NCI-H510A (cell line): ENCODE measurements around the gene DAO.

ENCODE experiments used
- DNase-seq: peaks from one replicate; lab custom pipeline; 2025; lab: John Stamatoyannopoulos, UW

Gene DAO

DNA sequence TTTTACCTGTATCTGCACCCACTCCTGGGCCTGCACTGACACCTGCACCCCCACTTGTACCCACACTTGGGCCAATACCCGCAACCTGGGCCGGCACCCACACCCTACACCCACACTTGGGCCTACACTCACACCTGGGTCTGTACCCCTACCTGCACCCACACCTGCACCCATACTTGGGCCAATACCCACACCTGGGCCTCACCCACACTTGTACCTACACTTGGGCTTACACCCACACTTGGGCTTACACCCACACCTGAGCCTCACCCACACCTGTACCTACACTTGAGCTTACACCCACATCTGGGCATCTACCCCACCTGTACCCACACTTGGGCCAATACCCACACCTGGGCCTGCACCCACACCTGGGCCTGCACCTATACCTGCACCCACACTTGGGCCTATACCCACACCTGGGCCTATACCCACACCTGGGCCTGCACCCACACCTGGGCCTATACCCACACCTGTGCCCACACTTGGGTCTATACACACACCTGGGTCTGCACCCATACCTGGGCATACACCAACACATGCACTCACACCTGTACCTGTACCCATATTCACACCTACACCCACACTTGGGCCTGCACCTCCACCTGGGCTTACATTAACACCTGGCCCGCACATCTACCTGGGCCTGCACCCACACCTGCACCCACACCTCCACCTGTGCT lies 39.2 kb downstream of the DAO start:
- DNase-seq = no peak

GRCh38 chr12:108921946-108922345 lies 42.1 kb downstream of the DAO start:
- no peak for DNase-seq

DNA sequence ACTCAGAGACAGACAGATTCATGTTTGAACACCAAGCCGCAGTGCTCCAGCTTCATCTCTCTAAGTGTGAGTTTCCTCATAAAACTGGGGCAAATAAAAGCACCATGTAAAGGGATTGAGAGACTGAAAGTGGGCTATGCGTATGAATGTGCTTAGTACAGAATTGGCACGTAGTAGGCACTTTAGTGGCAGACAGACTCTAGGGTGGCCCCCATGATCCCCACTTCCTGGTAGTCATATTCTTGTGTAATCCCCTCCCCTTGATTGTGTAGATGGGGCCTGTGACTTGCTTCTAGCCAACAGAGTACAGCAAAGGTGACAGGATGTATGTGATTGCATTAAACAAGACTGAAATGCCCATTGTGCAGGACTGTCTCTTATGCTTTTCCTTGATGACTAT lies 43.0 kb downstream of the DAO start:
- DNase-seq = no peak

GRCh38 chr12:108928695-108929094 lies 48.8 kb downstream of the DAO start:
- DNase-seq = no peak

DNA sequence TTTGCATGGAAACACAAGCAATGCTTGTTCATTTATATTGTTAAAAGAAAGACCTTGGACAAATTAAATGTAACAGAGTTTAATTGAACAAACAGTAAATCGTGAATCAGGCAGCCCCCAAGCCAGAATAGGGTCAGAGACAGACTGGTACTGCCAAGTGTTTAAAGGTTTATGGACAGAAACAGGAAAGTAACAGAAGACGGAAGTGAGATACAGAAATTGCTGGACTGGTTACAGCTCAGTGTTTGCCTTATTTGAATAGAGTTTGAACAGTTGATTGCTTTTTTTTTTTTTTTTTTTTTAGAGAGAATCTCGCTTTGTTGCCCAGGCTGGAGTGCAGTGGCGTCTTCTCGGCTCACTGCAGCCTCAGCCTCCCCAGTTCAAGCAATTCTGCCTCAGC lies 50.3 kb downstream of the DAO start:
- no peak for DNase-seq

GRCh38 chr12:108930756-108931155 lies 50.9 kb downstream of the DAO start:
- DNase-seq = no peak

GRCh38 chr12:108933949-108934348 lies 54.1 kb downstream of the DAO start:
- DNase-seq = no peak

DNA sequence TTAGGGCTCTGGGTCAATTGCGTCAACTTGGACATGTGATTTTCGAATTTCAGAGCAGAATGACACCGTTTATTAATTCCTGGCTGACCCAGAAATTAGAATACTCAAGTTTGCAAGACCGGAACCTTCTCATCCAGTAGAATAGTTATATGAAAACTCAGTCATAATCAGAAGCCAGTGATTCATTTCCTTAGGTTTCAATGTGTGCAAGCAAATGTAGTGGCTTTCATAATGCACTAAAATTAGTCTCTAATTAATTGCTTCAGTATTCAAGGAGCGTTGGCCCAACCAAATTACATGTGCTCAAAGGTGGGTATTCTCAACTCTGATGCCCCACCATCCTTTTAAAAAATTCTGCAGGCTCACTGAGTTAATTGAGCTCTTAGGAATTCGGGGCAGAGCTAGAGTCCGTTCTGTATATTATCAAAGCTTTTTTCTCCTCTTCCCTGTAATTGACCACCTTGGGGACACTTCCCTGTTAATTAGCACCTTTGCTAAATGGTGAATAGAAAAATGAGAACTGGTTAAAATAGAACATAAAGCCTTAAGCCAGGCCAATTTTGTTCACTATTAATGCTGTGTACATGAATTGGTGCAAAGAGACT lies 55.4 kb downstream of the DAO start:
- DNase-seq = no peak

- no peak for DNase-seq
These were observed 58.5 kb downstream of the DAO start for GRCh38 chr12:108938247-108938924.

DNA sequence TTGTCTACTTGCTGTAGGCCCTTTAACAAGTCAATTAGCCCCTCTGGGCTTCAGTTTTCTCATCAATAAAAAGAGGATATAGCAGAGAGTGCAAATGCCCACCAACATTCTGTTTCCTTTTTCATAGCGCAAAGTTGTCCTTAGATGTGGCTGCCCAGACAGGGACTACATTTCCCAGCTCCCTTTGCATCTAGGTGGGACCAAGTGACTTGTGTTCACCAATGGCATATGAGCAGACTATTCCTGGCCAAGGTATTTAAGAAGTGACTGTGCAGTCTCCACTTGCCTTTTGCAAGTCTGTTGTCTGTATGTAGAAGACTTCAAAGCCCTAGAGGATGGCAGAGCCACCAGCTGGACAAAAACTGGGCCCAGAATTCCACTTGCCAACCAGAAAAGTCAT lies 59.7 kb downstream of the DAO start:
- no peak for DNase-seq

GRCh38 chr12:108940138-108940537 lies 60.2 kb downstream of the DAO start:
- no peak for DNase-seq

DNA sequence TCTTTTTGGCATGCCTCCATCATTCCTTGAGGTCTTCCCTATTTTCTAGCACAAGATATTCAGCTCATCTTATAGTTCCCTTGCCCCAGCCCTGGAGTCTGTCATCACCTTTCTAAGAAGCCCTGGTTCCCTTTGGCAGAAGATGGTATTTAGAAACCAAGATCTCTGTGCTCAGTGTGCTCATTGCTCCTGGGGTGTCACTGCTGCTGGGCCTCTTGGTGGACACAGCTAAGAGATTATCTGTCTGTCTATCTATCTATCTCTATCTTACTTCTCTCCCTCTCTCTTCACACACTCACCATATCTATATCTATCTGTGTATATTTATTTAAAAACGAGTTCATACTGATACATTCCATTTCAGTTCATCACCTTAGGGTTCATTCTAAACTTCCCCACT lies 67.2 kb downstream of the DAO start:
- no peak for DNase-seq

DNA sequence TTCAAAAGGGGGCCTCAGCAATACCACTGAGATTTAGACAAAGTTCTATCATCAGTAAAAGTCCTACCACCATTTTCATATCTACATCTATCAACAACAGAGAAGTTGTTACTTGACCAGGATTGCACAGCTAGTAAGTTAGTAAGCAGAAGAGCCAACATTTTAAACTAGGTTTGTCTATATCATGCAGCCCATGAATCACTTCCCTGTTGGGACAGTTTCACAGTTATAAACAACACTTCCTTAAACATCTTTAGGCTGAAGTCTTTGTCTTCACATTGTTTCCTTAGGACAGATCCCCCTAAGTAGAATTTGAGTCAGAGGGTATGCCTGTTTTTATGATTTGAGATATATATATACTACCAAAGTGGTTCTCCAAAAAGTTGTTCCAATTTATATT lies 68.5 kb downstream of the DAO start:
- no peak for DNase-seq

DNA sequence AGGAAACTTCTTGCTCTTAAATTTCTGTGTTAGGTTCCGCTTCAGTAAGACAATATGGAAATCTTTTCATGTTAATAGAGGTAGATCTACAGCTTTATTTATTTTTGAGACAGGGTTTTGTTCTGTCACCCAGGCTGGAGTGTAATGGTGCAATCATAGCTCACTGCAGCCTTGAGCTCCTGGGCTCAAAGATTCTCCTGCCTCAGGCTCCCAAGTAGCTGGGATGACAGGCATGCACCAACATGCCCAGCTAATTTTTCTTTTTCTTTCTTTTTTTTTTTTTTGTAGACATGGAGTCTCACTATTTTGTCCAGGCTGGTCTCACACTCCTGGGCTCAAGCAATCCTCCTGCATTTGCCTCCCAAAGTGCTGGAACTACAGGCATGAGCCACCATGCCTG lies 70.1 kb downstream of the DAO start:
- no peak for DNase-seq
